Panc1 (cell line): ENCODE data around the gene SPATA21.

ENCODE experiments used
- POLR2AphosphoS5 ChIP-seq: IDR thresholded peaks from 2 replicates; pipeline ENCODE4 v1.6.1; 2012; ENCODE audit warnings: mild to moderate bottlenecking, low read depth, low read length, moderate library complexity
- SIN3A ChIP-seq: IDR thresholded peaks from 2 replicates; pipeline ENCODE4 v1.6.1; 2012; ENCODE audit warnings: low read depth, mild to moderate bottlenecking, low read length, moderate library complexity, borderline replicate concordance; ENCODE audit not compliant: insufficient read depth
- TCF7L2 ChIP-seq: IDR thresholded peaks from 2 replicates; pipeline ENCODE4 v1.6.1; 2011; ENCODE audit warnings: mild to moderate bottlenecking, low read depth, low read length, inconsistent platforms
- TF ChIP-seq, protein P1 (sequence below): fragments of 450-650 bp; IDR thresholded peaks from 2 replicates; pipeline ENCODE4 v1.5.1; 2017; ENCODE audit warnings: mild to moderate bottlenecking
- TF ChIP-seq, protein P2 (sequence below), 2 experiments: IDR thresholded peaks; 2 replicates each; pipeline ENCODE4 v1.6.1; 2011 to 2012; ENCODE audit warnings: low read depth in 2 of 2, control low read depth in 1 of 2, low read length in 1 of 2, mild to moderate bottlenecking in 1 of 2, moderate library complexity in 1 of 2; ENCODE audit not compliant: insufficient read depth in 1 of 2

DNA sequence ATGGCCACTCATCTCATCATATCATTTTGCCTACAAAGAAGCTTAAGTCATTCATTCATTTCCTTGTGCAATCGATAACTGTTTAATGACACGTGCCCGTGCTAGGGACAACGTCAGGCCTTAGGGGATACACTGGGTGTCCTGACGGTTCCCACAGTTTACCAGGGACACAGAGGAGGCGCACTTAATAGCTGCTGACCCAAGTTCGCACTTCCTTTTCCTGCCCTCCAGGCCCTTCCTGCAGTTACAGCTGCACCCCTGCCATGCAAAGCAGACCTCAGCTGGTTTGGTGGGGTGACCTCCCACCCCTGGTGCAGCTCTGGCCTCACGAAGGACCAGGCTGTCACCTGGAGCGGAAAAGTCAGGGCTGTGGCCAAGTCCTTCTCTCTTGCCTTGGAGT is 4.2 kb downstream of the SPATA21 start:
- TF ChIP-seq POLR2AphosphoS5, result no peak
- TF ChIP-seq, protein P1, sequence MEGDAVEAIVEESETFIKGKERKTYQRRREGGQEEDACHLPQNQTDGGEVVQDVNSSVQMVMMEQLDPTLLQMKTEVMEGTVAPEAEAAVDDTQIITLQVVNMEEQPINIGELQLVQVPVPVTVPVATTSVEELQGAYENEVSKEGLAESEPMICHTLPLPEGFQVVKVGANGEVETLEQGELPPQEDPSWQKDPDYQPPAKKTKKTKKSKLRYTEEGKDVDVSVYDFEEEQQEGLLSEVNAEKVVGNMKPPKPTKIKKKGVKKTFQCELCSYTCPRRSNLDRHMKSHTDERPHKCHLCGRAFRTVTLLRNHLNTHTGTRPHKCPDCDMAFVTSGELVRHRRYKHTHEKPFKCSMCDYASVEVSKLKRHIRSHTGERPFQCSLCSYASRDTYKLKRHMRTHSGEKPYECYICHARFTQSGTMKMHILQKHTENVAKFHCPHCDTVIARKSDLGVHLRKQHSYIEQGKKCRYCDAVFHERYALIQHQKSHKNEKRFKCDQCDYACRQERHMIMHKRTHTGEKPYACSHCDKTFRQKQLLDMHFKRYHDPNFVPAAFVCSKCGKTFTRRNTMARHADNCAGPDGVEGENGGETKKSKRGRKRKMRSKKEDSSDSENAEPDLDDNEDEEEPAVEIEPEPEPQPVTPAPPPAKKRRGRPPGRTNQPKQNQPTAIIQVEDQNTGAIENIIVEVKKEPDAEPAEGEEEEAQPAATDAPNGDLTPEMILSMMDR, result no peak
- TF ChIP-seq, protein P2, sequence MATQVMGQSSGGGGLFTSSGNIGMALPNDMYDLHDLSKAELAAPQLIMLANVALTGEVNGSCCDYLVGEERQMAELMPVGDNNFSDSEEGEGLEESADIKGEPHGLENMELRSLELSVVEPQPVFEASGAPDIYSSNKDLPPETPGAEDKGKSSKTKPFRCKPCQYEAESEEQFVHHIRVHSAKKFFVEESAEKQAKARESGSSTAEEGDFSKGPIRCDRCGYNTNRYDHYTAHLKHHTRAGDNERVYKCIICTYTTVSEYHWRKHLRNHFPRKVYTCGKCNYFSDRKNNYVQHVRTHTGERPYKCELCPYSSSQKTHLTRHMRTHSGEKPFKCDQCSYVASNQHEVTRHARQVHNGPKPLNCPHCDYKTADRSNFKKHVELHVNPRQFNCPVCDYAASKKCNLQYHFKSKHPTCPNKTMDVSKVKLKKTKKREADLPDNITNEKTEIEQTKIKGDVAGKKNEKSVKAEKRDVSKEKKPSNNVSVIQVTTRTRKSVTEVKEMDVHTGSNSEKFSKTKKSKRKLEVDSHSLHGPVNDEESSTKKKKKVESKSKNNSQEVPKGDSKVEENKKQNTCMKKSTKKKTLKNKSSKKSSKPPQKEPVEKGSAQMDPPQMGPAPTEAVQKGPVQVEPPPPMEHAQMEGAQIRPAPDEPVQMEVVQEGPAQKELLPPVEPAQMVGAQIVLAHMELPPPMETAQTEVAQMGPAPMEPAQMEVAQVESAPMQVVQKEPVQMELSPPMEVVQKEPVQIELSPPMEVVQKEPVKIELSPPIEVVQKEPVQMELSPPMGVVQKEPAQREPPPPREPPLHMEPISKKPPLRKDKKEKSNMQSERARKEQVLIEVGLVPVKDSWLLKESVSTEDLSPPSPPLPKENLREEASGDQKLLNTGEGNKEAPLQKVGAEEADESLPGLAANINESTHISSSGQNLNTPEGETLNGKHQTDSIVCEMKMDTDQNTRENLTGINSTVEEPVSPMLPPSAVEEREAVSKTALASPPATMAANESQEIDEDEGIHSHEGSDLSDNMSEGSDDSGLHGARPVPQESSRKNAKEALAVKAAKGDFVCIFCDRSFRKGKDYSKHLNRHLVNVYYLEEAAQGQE (IDR thresholded peaks at IDR 0.05; ENCODE audit: insufficient read depth in 1 of 2, low read depth in 2 of 2, low read length in 1 of 2), result no peak
- no peak for TF ChIP-seq TCF7L2
- no peak for TF ChIP-seq SIN3A
